ENCODE data around the gene KLHL1. TPM values are rescaled to one million over a fixed set of nuclear protein-coding genes. Genes with fewer than 3 reads are reported as not detected.

The KLHL1 gene
- total RNA-seq, 1 donor from 2014 or later = not detected

GRCh38 chr13:70027551-70027950 lies 80.7 kb downstream of the KLHL1 start:
- H3K9ac ChIP-seq (ENCODE audit: low read length) = no peak overlapping the region
- H3K27ac ChIP-seq (ENCODE audit: low read depth, low read length) = no peak overlapping the region
- no peaks in the 10 kb centered on the region for H3K27me3 ChIP-seq (ENCODE audit: insufficient read depth, low read length)
- no peaks in the 10 kb centered on the region for H3K4me1 ChIP-seq (ENCODE audit: insufficient read depth, low read length)
- H3K79me2 ChIP-seq (ENCODE audit: insufficient read depth, low read length) = no peaks in the 10 kb centered on the region
- H3K4me3 Mint-ChIP-seq (ENCODE audit: unreplicated experiment) = no peak overlapping the region
- no peaks in the 10 kb centered on the region for H3K36me3 Mint-ChIP-seq (ENCODE audit: low read depth, unreplicated experiment)
- H3K9me3 Mint-ChIP-seq (ENCODE audit: unreplicated experiment) = no peaks in the 10 kb centered on the region
- no peaks in the 10 kb centered on the region for H3K27me3 Mint-ChIP-seq (ENCODE audit: low read depth, unreplicated experiment)
- no peaks in the 10 kb centered on the region for H3K9me3 ChIP-seq (ENCODE audit: insufficient read depth, low read depth, low read length)
- no peaks in the 10 kb centered on the region for H4K20me1 ChIP-seq (ENCODE audit: insufficient read depth, low read length)
- H2AFZ ChIP-seq (ENCODE audit: low read depth, low read length) = no peak overlapping the region
- FAIRE-seq = no peak
- no peaks in the 10 kb centered on the region for H3K4me1 Mint-ChIP-seq (ENCODE audit: low read depth, unreplicated experiment)
- no peaks in the 10 kb centered on the region for H3K36me3 ChIP-seq (ENCODE audit: insufficient read depth, low read length)
- no peak for TF ChIP-seq EZH2 (IDR thresholded peaks at IDR 0.05; ENCODE audit: insufficient read depth, low read length)
- no peak for TF ChIP-seq CTCF (IDR thresholded peaks at IDR 0.05; ENCODE audit: insufficient read depth, low read depth, low read length)
- H3K27ac Mint-ChIP-seq (ENCODE audit: unreplicated experiment) = no peak overlapping the region
- no peak for DNase-seq (ENCODE audit: low read depth)
- H3K4me2 ChIP-seq (ENCODE audit: low read length) = no peak overlapping the region
- no peak overlapping the region for H3K4me3 ChIP-seq (ENCODE audit: insufficient read depth, low read depth, low read length)

GRCh38 chr13:70023516-70023915 lies 84.7 kb downstream of the KLHL1 start:
- FAIRE-seq (no peak), DNase-seq (ENCODE audit: low read depth) (no peak)
- no peaks in the 10 kb centered on the region for H3K79me2 ChIP-seq (ENCODE audit: insufficient read depth, low read length)
- no peak overlapping the region for H3K27ac ChIP-seq (ENCODE audit: low read depth, low read length)
- no peak overlapping the region for H2AFZ ChIP-seq (ENCODE audit: low read depth, low read length)
- H3K36me3 ChIP-seq (ENCODE audit: insufficient read depth, low read length) = no peaks in the 10 kb centered on the region
- Mint-ChIP-seq H3K27me3 (ENCODE audit: low read depth, unreplicated experiment) (no peaks in the 10 kb centered on the region), H3K4me1 (ENCODE audit: low read depth, unreplicated experiment) (no peaks in the 10 kb centered on the region), H3K36me3 (ENCODE audit: low read depth, unreplicated experiment) (no peaks in the 10 kb centered on the region), H3K9me3 (ENCODE audit: unreplicated experiment) (no peaks in the 10 kb centered on the region), H3K27ac (ENCODE audit: unreplicated experiment) (no peak overlapping the region), H3K4me3 (ENCODE audit: unreplicated experiment) (no peak overlapping the region)
- H3K4me1 ChIP-seq (ENCODE audit: insufficient read depth, low read length) = no peaks in the 10 kb centered on the region
- H3K9ac ChIP-seq (ENCODE audit: low read length) = no peak overlapping the region
- H3K4me3 ChIP-seq (ENCODE audit: insufficient read depth, low read depth, low read length) = no peak overlapping the region
- H4K20me1 ChIP-seq (ENCODE audit: insufficient read depth, low read length) = no peaks in the 10 kb centered on the region
- H3K9me3 ChIP-seq (ENCODE audit: insufficient read depth, low read depth, low read length) = no peaks in the 10 kb centered on the region
- H3K4me2 ChIP-seq (ENCODE audit: low read length) = no peak overlapping the region
- H3K27me3 ChIP-seq (ENCODE audit: insufficient read depth, low read length) = no peaks in the 10 kb centered on the region
- TF ChIP-seq CTCF (IDR thresholded peaks at IDR 0.05; ENCODE audit: insufficient read depth, low read depth, low read length) (no peak), EZH2 (IDR thresholded peaks at IDR 0.05; ENCODE audit: insufficient read depth, low read length) (no peak)

GRCh38 chr13:70022646-70023045 lies 85.6 kb downstream of the KLHL1 start:
- Histone ChIP-seq H3K27ac (ENCODE audit: low read depth, low read length) (no peak overlapping the region), H3K4me1 (ENCODE audit: insufficient read depth, low read length) (no peaks in the 10 kb centered on the region), H3K9me3 (ENCODE audit: insufficient read depth, low read depth, low read length) (no peaks in the 10 kb centered on the region), H3K4me3 (ENCODE audit: insufficient read depth, low read depth, low read length) (no peak overlapping the region), H2AFZ (ENCODE audit: low read depth, low read length) (no peak overlapping the region), H3K27me3 (ENCODE audit: insufficient read depth, low read length) (no peaks in the 10 kb centered on the region), H3K4me2 (ENCODE audit: low read length) (no peak overlapping the region), H3K36me3 (ENCODE audit: insufficient read depth, low read length) (no peaks in the 10 kb centered on the region), H3K79me2 (ENCODE audit: insufficient read depth, low read length) (no peaks in the 10 kb centered on the region), H3K9ac (ENCODE audit: low read length) (no peak overlapping the region), H4K20me1 (ENCODE audit: insufficient read depth, low read length) (no peaks in the 10 kb centered on the region)
- no peak for TF ChIP-seq EZH2 (IDR thresholded peaks at IDR 0.05; ENCODE audit: insufficient read depth, low read length)
- no peak for TF ChIP-seq CTCF (IDR thresholded peaks at IDR 0.05; ENCODE audit: insufficient read depth, low read depth, low read length)
- no peak for DNase-seq (ENCODE audit: low read depth)
- Mint-ChIP-seq H3K27ac (ENCODE audit: unreplicated experiment) (no peak overlapping the region), H3K4me3 (ENCODE audit: unreplicated experiment) (no peak overlapping the region), H3K9me3 (ENCODE audit: unreplicated experiment) (no peaks in the 10 kb centered on the region), H3K27me3 (ENCODE audit: low read depth, unreplicated experiment) (no peaks in the 10 kb centered on the region), H3K4me1 (ENCODE audit: low read depth, unreplicated experiment) (no peaks in the 10 kb centered on the region), H3K36me3 (ENCODE audit: low read depth, unreplicated experiment) (no peaks in the 10 kb centered on the region)
- FAIRE-seq = no peak
